ENCODE measurements around the gene DLX3. TPM values are rescaled to one million over a fixed set of nuclear protein-coding genes. Genes with fewer than 3 reads are reported as not detected.
A peak's percentile ranks its signal among the peaks of the same experiment; 100 is the strongest.

DLX3 gene
- total and polyA plus RNA-seq, 2 donors (not counting 1 experiment from before 2014, with no cell fraction given) = not detected

DNA sequence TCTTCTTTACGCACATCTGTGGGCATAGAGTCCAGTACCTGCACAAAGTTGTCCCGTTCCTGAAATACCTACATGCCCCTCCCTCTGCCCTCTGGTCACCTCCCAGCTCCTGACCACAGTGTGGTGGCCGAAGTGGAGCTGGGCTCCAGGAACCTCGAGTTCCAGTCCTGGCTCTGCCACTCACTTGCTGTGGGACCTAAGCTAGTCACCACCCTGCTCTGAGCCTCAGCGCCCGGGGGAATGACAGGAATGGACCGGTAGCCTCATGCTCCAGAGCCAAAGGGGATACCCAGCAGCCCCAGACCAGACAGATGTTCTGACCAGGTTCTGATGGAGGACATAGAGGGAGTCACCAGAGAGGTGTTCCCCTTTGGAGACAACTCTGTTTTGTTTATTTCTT lies 34.2 kb upstream of the DLX3 start:
- no peak overlapping the region for H2AFZ ChIP-seq (ENCODE audit: low read length)
- no peak overlapping the region for H3K9ac ChIP-seq (ENCODE audit: insufficient read depth, low read length)
- DNase-seq (ENCODE audit: low read depth in 2 of 2) = no peak
- H3K79me2 ChIP-seq (ENCODE audit: control insufficient read depth, insufficient read depth, low read length) = no peaks in the 10 kb centered on the region
- no peak overlapping the region for H3K4me2 ChIP-seq (ENCODE audit: extremely low read depth, insufficient read depth, low read length)
- H3K9me3 ChIP-seq (ENCODE audit: control insufficient read depth, insufficient read depth, low read depth, low read length) = peaks cover 3% of the 10 kb centered on the region
- H3K4me1 ChIP-seq (ENCODE audit: control insufficient read depth, extremely low read depth, insufficient read depth, low read length) = peaks cover 22% of the 10 kb centered on the region
- H3K27me3 ChIP-seq (ENCODE audit: control insufficient read depth, insufficient read depth, low read length) = no peaks in the 10 kb centered on the region
- no peak overlapping the region for H3K27ac ChIP-seq (ENCODE audit: insufficient read depth, low read length)
- H3K36me3 ChIP-seq (ENCODE audit: control insufficient read depth, insufficient read depth, low read length) = no peaks in the 10 kb centered on the region
- H4K20me1 ChIP-seq (ENCODE audit: control insufficient read depth, extremely low read depth, insufficient read depth, low read length) = no peaks in the 10 kb centered on the region
- H3K4me3 ChIP-seq (replicated peaks in 1 of 4; ENCODE audit: control extremely low read depth in 1 of 4, insufficient read depth in 1 of 4, low read depth in 3 of 4, low read length in 4 of 4) = no peak overlapping the region
- TF ChIP-seq CTCF (conservative IDR thresholded peaks at IDR 0.05 in 1 of 2, IDR thresholded peaks at IDR 0.05 in 1 of 2; ENCODE audit: low read depth in 1 of 2, low read length in 2 of 2) = no peak
- no peak for TF ChIP-seq EZH2 (IDR thresholded peaks at IDR 0.05; ENCODE audit: low read length, missing control alignments)

- Histone ChIP-seq H2AFZ (ENCODE audit: low read length) (no peak overlapping the region), H3K4me2 (ENCODE audit: extremely low read depth, insufficient read depth, low read length) (no peak overlapping the region), H4K20me1 (ENCODE audit: control insufficient read depth, extremely low read depth, insufficient read depth, low read length) (no peaks in the 10 kb centered on the region), H3K36me3 (ENCODE audit: control insufficient read depth, insufficient read depth, low read length) (no peaks in the 10 kb centered on the region), H3K9me3 (ENCODE audit: control insufficient read depth, insufficient read depth, low read depth, low read length) (peaks cover 3% of the 10 kb centered on the region), H3K4me3 (replicated peaks in 1 of 4; ENCODE audit: control extremely low read depth in 1 of 4, insufficient read depth in 1 of 4, low read depth in 3 of 4, low read length in 4 of 4) (no peak overlapping the region), H3K9ac (ENCODE audit: insufficient read depth, low read length) (no peak overlapping the region), H3K79me2 (ENCODE audit: control insufficient read depth, insufficient read depth, low read length) (no peaks in the 10 kb centered on the region), H3K27me3 (ENCODE audit: control insufficient read depth, insufficient read depth, low read length) (no peaks in the 10 kb centered on the region), H3K27ac (ENCODE audit: insufficient read depth, low read length) (no peak overlapping the region), H3K4me1 (ENCODE audit: control insufficient read depth, extremely low read depth, insufficient read depth, low read length) (peaks cover 22% of the 10 kb centered on the region)
- no peak for TF ChIP-seq EZH2 (IDR thresholded peaks at IDR 0.05; ENCODE audit: low read length, missing control alignments)
- no peak for TF ChIP-seq CTCF (conservative IDR thresholded peaks at IDR 0.05 in 1 of 2, IDR thresholded peaks at IDR 0.05 in 1 of 2; ENCODE audit: low read depth in 1 of 2, low read length in 2 of 2)
- no peak for DNase-seq (ENCODE audit: low read depth in 2 of 2)
These were observed 33.7 kb upstream of the DLX3 start for GRCh38 chr17:50028736-50029120.

GRCh38 chr17:50027881-50028735 lies 33.1 kb upstream of the DLX3 start:
- Histone ChIP-seq H3K36me3 (ENCODE audit: control insufficient read depth, insufficient read depth, low read length) (no peaks in the 10 kb centered on the region), H3K4me1 (ENCODE audit: control insufficient read depth, extremely low read depth, insufficient read depth, low read length) (peaks cover 20% of the 10 kb centered on the region), H3K79me2 (ENCODE audit: control insufficient read depth, insufficient read depth, low read length) (no peaks in the 10 kb centered on the region), H3K4me3 (replicated peaks in 1 of 4; ENCODE audit: control extremely low read depth in 1 of 4, insufficient read depth in 1 of 4, low read depth in 3 of 4, low read length in 4 of 4) (no peak overlapping the region), H4K20me1 (ENCODE audit: control insufficient read depth, extremely low read depth, insufficient read depth, low read length) (no peaks in the 10 kb centered on the region), H3K9ac (ENCODE audit: insufficient read depth, low read length) (no peak overlapping the region), H3K27ac (ENCODE audit: insufficient read depth, low read length) (peak overlapping the region; percentile 86), H3K27me3 (ENCODE audit: control insufficient read depth, insufficient read depth, low read length) (no peaks in the 10 kb centered on the region), H3K4me2 (ENCODE audit: extremely low read depth, insufficient read depth, low read length) (peak overlapping the region; percentile 79), H2AFZ (ENCODE audit: low read length) (no peak overlapping the region), H3K9me3 (ENCODE audit: control insufficient read depth, insufficient read depth, low read depth, low read length) (peaks cover 3% of the 10 kb centered on the region)
- DNase-seq (ENCODE audit: low read depth in 2 of 2) = peak; percentile 63 to 74
- no peak for TF ChIP-seq EZH2 (IDR thresholded peaks at IDR 0.05; ENCODE audit: low read length, missing control alignments)
- no peak for TF ChIP-seq CTCF (conservative IDR thresholded peaks at IDR 0.05 in 1 of 2, IDR thresholded peaks at IDR 0.05 in 1 of 2; ENCODE audit: low read depth in 1 of 2, low read length in 2 of 2)

All from fibroblast of lung (primary cell).